22Rv1 (cell line): ENCODE data around the gene ANK2.

Experiments used
- H3K27ac ChIP-seq: fragments of 450-650 bp; 2 replicates; pipeline ENCODE4 v1.5.1; 2017
- ZFX ChIP-seq: fragments of 450-650 bp; IDR thresholded peaks from 2 replicates; pipeline ENCODE4 v1.6.1; 2017; ENCODE audit warnings: antibody characterized with exemption, borderline replicate concordance
- TF ChIP-seq, protein P1 (sequence below): fragments of 450-650 bp; IDR thresholded peaks from 2 replicates; pipeline ENCODE4 v1.5.1; 2017; ENCODE audit warnings: mild to moderate bottlenecking

ANK2 gene

DNA sequence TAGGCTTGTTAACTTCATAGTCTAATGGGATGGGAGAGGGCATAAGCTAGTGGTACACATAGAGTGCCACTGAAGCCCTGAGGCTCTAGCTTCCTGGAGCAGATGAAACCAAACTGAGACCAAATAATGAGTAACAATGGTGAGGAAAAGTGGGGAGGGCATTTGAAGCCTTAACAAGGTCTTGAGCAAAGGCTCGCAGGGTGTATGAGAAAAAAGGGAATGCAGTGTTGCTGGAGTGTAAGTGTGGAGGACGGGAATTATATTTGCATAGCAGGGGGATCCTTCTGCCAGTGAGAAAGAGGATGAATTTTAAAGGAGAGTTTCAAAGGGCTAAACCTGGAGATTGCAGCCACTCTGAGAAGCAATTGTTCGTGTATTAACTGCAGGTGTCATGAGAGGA, 263.1 kb downstream of the ANK2 start:
- TF ChIP-seq, protein P1, sequence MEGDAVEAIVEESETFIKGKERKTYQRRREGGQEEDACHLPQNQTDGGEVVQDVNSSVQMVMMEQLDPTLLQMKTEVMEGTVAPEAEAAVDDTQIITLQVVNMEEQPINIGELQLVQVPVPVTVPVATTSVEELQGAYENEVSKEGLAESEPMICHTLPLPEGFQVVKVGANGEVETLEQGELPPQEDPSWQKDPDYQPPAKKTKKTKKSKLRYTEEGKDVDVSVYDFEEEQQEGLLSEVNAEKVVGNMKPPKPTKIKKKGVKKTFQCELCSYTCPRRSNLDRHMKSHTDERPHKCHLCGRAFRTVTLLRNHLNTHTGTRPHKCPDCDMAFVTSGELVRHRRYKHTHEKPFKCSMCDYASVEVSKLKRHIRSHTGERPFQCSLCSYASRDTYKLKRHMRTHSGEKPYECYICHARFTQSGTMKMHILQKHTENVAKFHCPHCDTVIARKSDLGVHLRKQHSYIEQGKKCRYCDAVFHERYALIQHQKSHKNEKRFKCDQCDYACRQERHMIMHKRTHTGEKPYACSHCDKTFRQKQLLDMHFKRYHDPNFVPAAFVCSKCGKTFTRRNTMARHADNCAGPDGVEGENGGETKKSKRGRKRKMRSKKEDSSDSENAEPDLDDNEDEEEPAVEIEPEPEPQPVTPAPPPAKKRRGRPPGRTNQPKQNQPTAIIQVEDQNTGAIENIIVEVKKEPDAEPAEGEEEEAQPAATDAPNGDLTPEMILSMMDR, result no peak
- TF ChIP-seq ZFX, result no peak
- no peak overlapping the region for H3K27ac ChIP-seq

- H3K27ac ChIP-seq, result no peak overlapping the region
- TF ChIP-seq, protein P1, result no peak
- TF ChIP-seq ZFX, result no peak
These were observed 265.0 kb downstream of the ANK2 start for GRCh38 chr4:113314426-113314825.

DNA sequence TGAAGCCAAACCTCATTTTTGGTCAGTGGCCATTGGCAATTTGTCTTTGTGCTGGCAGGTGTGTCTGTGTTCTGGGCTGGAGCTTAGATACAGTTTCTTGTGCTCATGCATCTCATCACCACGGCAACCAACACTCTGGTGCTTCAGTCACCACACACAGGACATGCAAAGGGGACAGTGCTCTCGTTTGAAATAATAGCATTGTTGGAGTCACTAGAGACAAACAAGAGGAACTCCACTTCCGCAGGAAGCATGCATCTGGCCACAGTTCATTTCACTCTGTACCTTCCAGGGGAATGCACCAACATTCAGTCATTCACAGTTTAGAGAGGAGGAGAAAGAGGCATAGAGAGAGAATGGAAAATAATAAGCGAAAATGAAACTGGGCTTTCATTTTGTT, 267.4 kb downstream of the ANK2 start:
- TF ChIP-seq, protein P1, result no peak
- TF ChIP-seq ZFX, result no peak
- H3K27ac ChIP-seq, result no peak overlapping the region

DNA sequence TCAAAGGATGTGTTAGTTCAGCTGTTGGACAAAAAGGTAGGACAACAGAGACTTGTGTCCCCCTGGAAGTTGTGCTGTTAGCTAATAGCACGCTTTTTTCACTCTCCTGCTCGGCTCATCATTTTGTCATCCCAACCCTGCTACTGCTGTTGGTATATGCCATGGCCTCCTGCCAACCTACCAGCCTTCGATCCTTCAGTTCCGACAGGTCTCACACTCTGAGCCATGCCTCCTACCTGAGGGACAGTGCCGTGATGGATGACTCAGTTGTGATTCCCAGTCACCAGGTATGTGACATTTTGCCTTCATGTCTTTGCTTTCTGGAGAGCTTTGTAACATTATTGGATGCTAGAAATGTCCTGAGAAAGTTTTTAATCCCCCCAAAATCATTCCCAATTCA, 268.1 kb downstream of the ANK2 start:
- no peak for TF ChIP-seq ZFX
- TF ChIP-seq, protein P1, result no peak
- H3K27ac ChIP-seq, result no peak overlapping the region

DNA sequence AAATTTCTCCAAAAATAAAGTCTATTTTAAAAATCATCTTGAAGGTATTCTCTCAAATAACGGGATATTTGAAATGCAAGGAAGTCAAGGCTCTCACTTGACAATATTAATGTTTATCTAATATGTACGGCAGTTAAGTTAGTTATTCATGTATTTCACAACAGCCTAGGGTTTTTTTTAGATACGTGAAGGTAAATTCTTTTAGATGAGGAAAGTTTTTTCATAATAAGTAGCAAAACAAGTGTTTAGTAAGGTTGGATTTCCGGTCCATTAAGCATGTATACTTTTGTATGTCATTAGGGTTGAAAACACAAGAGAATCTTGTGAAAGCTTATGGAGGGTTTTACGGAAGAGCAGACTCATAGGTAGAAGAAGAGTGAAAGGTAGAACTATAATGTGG, 273.3 kb downstream of the ANK2 start:
- TF ChIP-seq, protein P1, result no peak
- no peak for TF ChIP-seq ZFX

DNA sequence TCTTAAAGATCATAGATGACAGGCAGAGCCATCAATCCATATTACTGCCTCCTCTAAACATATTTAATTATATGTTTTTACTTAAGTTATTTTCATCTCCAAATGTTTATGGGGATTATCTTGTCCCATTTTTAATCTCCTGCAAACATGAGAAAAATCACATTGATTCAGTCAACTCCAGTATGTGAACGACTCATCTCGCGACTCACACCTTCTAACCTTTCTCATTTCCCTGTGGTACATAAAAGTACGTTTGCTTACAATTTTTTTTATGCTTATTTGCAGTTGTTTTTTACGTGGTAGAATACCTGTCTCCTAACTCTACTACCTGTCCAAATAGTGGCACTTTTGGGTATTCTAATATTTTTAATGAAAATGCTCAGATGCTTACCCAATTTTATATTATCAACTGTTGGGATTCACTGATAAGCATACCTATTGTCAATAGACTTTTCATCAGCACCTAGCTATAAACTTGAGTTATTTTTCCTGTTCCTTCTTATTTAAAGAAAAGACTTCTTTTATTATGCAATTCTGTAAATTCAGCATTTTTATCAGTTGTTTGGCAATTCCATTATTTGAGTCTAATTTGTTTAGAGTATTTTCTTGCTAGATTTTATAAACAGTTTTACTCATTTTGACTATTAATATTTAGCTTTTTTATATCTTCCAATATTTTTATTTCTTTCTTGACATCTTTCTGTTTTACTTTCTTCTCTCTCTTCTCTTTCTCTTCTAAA, 276.6 kb downstream of the ANK2 start:
- H3K27ac ChIP-seq, result no peak overlapping the region
- TF ChIP-seq ZFX, result no peak
- TF ChIP-seq, protein P1, result no peak

More for the DNA sequence above, 273.3 kb downstream of the ANK2 start:
- H3K27ac ChIP-seq, result no peak overlapping the region

DNA sequence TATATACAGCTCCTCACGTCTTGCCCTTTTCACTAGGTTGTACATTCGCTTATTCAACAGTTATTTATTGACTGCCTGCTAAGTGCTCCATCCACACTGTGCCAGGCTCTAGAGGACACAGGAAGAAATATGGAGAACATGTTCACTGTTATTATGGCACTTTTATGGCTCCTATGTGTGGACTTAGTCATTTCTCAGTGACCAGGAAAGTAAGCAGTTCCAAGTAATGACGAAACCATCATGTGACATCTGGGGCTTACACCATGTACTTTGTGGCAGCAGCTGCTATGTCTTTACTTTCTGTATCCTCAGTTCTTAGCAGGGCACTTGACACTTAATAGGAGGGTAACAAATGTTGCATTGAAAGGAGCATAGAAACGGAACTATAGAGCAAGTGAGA, 278.0 kb downstream of the ANK2 start:
- no peak overlapping the region for H3K27ac ChIP-seq
- TF ChIP-seq, protein P1, result no peak
- TF ChIP-seq ZFX, result no peak
